Hematopoietic multipotent progenitor cell treated with erythropoietin and hydrocortisone succinate and interleukin-3 and kit ligand, for 4 days (in vitro differentiated cells): Measurements from ENCODE around the gene TRIM8.

Source experiments
- DNase-seq: peaks from one replicate; pipeline ENCODE4 v3.0.0-alpha.2; 2015

TRIM8 gene

DNA sequence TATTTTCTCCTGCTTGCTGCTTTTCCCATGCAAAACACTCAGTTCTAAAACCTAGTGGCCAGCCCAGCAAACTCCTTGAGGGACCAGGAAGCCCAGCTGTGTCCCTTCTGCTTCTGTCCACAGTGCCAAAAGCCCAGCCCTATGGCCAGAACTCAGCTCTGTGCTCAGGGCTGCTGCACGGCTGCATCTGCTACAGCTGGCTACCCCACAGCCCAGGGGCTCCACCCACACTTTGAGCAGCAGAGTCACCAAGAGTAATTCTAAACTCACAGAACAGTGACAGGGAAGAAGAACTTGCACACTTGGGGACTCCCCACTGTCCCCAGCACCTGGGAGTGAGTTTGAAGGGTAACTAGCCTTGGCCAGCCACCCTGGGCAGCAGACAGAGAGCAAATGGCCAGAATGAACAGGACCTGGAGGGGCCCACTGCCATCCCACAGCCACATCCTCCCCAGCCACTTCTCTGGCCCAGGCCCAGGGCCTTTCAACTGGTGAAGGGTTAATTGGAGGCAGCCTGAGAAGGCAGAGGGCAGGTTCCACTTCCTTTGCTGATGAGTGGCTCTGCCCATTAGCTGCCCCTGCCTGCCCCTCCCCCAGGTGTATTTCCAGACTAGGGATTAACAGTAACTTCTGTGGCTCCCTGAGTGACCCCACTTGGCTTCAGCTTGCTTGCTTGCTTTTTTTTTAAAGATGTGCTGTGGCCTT, 28.1 kb upstream of the TRIM8 start:
- DNase-seq = peak; percentile 37

DNA sequence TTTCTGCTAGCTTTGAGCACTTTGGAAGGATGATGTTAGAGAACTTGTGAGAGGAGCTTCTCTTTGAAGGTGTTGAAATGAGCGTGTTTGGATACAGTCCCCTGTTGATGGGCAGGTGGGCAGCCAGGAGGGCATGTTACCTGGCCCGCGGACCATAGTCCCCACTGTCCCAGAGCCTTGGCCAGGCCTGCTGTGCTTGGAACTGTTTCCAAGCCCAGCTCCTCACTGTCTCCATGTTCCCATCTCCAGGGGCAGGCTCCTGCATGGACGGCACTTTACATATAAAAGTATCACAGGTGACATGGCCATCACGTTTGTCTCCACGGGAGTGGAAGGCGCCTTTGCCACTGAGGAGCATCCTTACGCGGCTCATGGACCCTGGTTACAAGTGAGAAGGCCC, 27.2 kb upstream of the TRIM8 start:
- no peak for DNase-seq

DNA sequence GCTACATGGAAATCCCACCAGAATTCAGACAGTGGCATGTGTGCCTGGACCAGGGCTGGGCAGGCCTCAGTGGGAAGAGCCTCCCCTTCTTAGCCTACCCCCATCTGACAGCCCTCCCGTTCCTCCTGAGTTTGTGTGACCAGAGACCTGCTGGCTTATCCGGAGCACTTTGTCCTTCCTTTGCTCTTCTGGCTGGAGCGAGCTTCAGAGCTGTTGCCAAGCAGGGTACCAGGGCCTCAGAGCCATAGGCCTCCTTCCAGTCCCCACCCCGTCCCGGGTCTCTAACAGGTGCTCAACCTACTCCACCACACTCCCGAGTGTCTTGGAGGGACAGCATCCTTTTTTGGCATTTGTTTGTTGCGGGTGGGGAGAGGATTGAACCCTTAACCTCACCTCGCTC, 26.5 kb upstream of the TRIM8 start:
- no peak for DNase-seq

DNA sequence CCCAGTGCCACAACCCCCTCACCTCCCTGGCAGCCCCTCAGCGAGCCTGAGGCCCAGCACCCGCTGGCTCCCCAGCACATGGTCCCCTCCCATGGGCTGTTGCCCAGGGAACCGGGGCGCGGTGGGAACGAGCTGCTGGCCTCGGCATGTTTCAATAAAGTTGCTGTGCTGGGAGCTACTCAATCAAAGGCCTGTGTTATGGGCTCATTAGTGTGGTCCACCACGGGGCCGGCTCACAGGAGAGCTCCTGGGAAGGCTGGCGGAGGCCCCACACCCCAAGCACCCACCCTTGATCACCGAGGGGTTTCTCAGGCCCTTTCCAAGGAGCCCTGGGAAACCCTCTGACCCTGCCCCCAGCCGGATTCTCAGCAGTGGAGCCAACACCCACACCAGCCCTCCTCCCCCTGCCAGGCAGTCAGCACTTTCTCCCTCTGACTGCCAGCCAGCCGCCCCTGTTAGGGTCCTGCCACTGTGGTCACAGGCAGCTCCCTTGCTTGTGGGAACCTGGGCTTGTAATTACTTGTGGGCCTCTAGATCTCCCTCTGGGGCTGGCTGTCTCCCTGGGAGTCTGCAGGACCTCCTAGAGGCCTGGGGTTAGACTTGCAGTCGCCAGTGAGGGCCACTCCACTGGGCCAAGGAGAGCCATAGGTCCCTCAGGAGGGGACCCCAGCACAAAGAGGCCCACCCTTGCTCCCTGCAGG, 24.8 kb upstream of the TRIM8 start:
- DNase-seq = no peak

DNA sequence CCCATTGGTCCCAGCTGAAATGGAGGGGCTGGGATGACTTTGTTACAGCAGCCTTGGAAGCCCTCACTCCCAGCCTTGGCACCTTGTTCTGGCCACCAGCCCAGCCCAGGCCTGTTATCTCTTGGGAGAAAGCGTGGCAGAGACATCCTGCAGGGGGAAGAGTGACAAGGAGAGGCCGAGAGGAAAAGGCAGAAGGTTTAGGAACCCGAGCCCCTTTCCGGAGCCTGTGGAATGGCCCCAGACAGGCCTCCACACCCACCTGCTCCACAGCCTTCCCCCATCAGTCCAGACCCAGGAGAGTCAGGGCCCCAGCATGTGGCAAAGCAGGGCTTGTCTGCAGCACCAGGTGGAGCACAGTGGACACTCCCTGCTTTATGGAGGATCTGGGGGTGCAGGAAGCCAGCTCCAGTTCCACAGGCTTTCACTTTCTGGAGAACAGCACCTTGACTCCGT, 24.1 kb upstream of the TRIM8 start:
- no peak for DNase-seq

DNA sequence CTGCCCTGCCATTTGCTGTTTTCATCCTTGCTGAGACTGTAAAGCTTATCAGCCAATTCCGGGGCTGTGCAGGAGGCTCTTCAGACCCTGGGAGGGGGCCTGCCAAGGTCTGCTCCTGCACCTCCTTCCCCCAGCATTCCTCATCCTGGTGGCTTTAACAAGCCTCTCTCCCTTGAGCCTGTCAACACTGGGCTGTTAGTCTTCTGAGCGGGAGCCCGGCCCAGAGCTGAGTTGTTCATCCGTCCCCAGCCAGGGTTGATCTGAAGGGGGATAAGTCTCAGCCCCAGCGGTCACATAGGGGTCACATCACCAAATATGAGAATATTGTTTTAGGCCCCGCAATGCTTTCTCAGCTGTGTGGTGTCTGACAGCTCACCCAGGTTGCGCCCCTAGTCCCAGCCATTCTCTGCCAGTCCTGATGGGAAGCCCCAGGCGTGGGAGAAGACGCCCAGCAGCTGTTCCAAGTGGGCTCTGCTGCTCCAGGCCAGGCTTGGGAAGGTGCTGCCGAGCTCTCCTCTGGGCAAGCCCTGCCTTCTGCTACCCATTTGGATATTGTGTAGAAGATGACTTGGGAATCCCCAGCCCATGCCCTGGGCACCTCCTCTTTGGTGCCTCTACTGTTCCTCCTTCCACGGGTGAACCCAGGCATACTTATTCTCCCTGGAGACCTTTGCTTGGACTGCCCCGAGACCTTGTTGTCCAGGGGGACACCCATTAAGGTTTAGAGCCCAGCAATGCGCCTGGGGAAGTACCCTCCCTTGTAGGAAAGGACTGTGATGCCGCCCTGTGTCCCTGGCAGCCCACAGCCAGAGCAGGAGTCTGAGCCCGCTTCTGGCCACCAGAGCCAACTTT, 23.5 kb upstream of the TRIM8 start:
- DNase-seq = no peak

DNA sequence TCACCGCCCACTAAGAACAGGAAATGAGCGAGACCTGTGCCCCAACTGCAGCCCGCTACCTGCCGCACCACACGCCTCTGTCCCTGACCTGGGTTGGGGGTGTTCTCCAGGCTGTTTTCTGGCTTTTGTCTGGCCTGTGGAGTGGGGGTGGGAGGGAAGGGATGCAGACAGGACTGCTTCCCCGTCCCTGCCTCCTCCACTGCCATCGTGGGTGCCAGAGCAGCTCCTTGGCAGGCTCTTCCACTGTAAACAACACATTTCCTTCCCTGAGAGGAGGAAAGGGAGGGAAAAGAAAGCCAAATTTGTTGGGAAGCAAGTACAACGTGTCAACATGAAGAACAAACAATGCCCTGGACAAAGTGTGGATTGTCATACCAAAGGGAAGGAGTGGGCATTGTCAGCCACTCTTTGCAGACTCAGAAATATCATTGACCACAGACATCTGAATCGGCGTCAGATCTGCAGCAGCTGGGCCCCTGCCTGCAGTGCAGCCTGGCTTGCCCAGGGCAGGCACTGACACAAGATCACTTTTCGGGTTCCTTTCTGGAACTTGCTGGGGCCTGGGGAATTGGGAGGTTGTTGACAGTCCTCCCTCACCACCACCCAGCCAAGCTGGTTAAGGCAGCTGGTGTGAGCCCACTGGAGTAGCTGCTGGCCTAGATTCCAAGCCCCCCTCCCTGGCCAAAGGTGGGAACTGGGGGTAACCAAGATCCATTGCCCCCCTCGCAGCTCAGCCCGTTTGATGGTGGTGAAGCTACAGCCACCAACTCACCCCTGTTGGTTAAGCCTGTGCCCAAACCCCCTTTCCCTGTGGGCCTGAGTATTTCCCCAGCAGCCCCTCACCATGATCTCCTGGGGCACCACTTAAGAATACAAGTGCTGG, 22.6 kb upstream of the TRIM8 start:
- peak; percentile 39 for DNase-seq

DNA sequence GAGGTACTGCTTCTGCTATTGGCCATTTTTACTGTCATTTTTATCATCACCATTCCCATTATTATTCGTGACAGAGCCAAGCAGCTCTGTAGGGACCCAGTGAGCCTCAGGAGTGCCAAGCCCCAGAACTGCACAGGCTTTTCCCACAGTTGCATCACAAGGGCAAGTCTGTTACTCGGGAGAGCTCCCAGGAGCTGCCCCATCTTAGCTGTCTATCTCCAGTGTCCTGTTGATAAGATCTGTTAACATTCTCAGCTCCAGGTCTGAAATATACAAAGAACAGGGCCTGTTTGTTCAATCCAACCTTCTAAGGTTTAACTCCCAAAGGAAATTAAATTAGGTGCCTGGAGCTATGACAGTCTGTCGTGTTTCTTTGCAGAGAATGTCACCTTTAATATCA, 20.2 kb upstream of the TRIM8 start:
- DNase-seq = no peak

DNA sequence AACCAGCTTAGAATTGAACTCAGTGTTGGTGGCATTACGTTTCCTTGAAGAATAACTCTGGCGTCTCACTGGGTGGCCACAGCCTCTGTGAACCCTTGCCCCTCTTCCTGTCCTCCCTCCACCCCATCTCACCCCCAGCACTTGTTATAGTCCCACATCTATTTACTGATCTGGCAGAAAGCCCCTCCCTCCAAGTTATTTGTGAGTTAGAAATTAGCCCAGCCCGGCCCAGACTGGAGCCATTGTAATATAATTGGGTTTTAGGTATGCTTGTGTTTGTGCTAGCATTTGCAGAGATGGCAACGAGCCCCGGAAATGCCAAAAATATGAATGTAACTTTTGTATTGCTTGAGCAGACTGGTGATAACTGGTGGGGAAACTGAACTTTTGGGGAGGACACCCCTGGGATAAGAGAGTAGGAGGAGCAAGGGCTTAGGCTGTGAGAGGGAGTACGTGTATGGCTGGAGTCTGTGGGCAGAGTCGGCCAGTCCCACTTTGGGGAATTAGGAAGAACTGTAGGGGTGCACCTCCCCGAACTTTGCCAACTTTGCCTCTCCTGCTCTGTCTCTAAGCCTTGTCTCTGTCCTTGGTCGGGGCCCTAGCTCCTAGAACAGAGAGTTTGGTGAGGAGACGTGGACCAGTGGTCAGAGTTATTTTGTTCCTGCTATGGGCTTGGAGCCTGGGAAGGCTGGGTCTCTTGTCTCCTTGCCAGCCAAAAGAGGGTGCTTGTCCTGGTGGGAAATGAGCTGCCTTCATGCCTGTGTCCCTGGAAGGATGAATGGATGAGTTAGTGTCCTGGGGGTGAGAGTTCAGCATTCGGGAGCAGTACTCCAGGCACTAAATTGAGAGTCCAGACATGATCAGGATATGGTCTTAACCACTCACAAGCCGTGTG, 19.3 kb upstream of the TRIM8 start:
- DNase-seq = no peak

DNA sequence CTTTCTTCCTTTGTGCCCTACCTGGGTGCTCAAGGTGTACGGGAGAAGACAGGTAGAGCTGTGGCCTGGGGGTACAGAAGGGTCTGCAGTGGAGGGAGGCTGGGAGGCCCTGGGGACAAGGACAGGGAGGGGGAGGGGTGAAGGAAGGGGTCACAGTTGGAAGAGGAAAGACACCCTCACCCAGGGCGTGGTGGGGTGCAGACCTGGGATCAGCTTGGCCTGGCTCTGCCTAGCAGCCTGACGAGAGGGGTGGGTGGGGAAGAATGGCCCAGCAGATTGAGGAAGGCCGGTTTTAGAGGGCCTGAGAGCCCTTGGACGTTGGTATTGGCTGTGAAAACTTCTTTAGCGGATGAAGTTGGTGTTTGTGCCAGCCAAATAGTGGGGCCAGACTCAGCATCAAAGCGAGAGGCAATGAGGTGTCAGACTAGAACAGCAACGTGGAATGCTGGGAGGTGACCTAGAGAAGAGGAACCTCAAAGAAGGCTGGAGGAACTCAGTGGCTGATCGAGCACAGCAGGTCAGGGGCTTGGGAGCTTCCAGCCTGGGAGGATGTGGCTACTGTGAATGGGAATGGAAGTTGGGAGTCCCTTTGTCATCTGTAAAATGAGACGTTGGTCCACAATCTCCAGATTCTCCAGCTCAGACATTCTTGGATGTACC, 18.1 kb upstream of the TRIM8 start:
- DNase-seq = no peak

DNA sequence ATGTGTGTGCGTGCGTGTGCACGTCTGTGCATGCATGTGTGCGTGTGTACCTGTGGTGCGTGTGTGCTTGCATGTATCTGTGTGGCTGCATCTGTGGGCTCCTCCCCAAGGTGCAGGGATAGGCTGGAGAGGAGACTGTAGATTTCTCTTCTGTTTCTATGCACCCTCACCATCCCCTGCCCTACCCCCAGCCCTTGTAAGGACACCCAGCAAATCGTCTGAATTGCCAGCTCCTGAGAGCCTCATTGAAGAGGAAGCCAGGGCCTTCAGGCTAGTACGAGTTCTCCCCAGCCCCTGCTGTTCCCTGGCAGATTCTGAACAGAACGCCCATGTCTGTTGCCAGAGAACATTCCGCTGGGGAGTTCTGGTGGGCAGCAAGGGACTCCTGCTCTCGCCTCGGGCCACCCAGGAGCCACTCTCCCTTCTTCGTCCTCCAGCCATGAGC, 17.0 kb upstream of the TRIM8 start:
- no peak for DNase-seq

DNA sequence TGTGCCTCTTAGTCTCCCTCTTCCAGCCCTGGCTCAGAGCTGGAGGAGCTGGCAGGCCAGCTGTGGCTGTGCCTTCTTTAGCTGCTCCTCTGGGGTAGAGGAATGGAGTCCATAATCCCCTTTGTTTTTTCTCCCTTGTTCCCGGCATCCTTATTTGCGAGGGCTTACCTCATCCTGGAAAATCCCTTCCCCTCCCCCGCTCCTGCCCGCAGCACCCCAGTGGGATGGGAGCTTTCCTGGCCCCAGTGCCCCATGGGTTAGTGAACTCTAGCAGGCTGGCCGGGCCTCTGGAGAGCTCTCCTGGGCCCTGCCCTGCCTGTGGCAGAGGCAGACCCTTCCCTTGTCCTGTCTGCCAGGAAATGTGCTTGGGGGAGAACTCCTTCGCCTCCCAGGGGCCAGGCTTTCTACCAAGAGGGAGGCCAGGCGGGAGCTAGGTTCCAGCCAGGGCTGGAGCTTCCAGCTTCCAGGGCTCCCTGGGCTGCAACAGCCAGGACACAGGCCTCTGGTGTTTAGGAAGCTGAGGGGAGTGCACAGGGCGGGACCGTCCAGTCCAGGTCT, 16.5 kb upstream of the TRIM8 start:
- DNase-seq = no peak

DNA sequence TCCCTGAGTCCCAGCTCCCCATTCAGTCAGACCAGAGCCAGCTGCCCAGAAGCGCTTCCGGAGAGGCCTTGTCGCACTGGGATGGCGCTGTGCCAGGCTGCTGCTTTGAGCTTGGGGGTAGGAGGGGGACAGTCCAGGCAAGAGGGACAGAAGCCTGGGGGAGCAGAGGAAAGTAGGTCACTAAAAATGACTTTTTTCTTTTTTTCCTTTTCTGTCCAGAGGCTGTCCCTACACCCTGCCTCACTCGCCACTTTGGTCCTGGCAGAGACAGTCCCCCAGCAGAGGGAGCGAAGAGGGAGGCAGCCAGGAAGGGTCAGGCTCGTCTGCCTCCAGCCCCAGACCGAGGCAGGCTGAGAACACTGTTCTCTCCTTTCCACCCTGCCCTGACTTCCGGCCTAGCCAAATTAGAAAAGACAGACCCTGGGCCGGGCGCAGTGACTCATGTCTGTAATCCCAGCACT, 15.8 kb upstream of the TRIM8 start:
- DNase-seq = no peak

DNA sequence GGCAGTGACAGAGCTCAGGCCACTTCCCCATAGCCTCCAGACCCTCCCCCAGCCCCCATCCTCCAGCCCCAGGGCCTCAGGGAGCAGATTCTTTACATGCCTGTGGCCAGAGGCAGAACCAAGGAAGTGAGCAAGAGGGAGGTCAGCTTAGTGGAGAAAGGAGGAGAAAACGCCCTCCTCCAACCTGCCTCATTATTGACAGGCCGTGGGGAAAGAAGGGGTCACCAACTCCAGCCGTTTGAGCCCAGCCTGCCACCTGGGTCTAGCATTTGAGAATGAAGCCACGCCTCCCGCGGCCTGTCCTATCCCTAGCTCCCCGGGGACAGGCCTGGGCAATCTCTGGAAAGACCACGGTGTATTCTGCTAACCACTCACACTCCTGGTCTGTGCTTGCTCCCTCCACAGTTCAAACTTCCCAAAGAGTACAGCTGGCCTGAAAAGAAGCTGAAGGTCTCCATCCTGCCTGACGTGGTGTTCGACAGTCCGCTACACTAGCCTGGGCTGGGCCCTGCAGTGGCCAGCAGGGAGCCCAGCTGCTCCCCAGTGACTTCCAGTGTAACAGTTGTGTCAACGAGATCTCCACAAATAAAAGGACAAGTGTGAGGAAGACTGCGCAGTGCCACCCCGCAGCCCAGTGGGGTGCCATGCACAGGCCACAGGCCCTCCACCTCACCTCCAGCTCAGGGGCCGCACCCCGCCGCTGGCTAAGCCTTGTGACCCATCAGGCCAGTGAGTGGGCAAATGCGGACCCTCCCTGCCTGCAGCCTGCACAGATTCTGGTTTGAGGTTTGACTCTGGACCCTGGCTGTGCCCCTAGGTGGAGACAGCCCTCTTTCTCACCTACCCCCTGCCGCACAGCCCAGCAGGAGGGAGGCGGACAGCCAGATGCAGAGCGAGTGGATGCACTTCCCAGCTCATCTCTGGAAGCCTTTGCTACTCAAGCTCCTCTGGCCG, 14.3 kb upstream of the TRIM8 start:
- DNase-seq = no peak

DNA sequence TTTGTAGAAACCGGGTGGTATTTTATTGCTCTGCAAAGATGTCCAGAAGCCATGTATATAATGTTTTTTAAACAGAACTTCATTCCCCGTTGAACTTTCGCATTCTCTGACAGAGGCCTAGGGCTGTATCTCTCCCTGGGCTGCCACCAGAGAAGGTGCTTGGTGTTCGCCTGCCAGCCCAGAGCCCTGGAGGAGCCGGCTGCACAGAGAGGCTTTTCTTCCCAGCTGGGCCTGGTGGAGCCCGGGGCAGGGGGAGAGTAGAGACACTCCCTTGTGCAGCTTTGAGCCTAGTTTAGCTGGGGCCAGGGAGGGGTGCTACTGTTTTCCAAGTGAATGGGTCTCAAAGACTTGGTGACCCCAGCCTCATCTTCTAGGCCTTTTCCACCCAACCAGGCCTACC, 13.6 kb upstream of the TRIM8 start:
- DNase-seq = no peak

DNA sequence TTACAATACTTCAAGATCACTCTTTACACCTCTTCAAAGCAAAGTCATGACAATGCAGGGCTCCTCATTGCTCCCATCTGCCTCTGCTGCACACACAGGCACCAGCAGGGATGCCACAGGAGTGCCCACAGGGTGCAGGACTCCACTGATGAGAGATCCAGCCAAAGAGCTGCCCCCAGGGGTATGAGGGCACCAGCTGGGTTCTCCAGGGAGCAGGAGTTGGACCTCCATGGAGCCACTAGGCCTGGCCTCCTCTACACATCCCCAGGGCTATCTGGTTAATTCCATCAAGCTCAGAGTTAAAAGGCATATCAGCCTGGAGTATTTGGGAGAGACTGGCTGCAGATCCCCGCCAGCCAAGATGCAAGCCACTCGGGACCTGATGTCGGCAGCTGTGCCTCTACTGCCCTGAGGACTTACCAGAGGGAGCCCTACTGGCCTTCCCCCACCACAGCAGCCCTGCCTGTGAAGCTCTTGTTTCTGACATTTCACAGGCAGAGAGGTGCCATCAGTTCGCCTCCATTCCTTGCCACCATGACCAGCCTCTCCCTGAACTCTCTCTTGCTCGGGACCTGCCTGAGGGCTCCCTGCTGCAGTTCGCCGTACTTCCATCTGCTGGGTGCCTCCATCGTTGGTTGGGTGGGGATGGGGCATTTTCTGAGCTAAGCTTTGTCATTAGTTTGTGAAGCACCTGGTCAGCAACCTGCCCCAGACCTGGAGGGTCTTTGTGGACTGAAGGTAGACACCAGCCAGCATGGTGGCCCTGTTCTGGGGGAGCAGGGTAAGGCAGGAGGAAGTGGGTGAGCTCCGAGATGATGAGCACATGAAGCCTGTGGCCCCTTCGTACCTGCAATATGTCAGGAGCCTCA, 12.5 kb upstream of the TRIM8 start:
- no peak for DNase-seq

DNA sequence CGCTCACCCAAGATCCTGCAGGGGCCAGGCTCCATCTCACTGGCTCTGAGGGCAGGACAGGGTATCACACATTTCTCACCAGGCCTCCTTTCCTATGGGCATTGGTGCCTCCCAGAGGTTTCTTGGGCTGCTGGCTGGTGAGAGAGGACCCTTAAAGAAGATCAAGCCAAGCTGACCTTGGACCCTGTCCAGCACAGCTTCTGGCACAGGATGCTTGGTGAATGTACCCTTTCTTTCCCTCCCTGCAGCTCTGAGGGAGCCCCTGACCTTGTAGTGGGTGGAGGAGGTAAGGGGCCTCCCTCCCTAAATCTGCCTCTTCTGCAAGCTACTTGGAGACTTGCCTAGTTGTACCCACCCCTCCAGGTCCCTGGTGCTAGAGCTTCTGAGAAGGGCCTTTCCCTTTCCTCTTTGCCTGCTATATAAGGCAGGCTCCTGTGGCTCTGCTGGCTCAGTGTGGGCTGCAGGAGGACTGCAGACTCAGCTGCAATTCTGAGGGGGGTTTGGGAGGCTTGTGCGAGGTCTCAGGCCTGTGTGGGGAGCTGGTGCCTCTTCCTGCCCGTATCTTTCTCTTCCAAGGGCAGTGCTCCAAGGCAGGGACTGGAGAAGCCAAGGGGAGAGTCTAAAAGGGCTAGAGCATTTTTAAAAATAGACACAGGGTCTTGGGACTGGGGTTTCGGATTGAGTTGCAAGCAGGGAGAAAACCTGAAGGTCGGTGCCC, 11.7 kb upstream of the TRIM8 start:
- DNase-seq = peak; percentile 68

DNA sequence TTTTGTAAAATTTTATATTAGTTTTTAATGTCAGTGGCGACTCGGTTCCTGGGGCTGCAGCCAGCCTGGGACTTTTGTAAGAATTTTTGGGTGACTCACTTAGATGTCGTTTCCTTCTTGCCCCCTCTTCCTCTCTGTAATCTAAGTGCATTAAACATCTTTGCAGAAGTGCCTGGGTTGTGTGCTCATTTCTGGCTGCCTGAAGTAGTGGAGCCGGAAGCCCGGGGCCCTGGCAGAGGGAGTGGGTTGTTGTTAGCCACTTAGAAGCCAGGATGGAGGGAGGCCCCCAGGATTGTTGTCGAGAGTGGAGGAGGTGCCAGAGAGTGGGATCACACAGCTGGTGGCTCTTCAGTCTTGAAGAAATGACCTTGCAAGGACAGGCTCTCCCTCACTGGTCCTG, 11.0 kb upstream of the TRIM8 start:
- DNase-seq = peak; percentile 80
